Endodermal cell (in vitro differentiated cells): ENCODE data around the gene SLC25A6. TPM values are rescaled to one million over a fixed set of nuclear protein-coding genes. Genes with fewer than 3 reads are reported as not detected.
"Not testable (repeated sequence)": the region's sequence is repeated elsewhere in the genome, so short reads cannot be mapped to it uniquely, and the experiment has no call there.

Source experiments
- DNase-seq: peaks from one replicate; pipeline ENCODE4 v3.0.0-alpha.2; 2017
- H3K27ac ChIP-seq: 2 replicates; pipeline ENCODE4 v1.5.1; 2013; ENCODE audit warnings: mild to moderate bottlenecking, low read depth, low read length, moderate library complexity
- H3K27me3 ChIP-seq: 2 replicates; pipeline ENCODE4 v1.6.1; 2013; ENCODE audit warnings: mild to moderate bottlenecking, low read length, moderate library complexity; ENCODE audit not compliant: insufficient read depth, control insufficient read depth, poor library complexity, severe bottlenecking
- H3K36me3 ChIP-seq: 2 replicates; pipeline ENCODE4 v1.7.0; 2013; ENCODE audit warnings: mild to moderate bottlenecking, low read length, moderate library complexity; ENCODE audit not compliant: control insufficient read depth, insufficient read depth
- H3K4me1 ChIP-seq: one replicate; pipeline ENCODE4 v1.7.0; 2013; ENCODE audit warnings: low read length; ENCODE audit not compliant: control insufficient read depth, insufficient read depth
- H3K4me3 ChIP-seq: 2 replicates; pipeline ENCODE4 v1.5.1; 2013; ENCODE audit warnings: mild to moderate bottlenecking, low read length, moderate library complexity
- H3K9ac ChIP-seq: 2 replicates; pipeline ENCODE4 v1.6.1; 2013; ENCODE audit warnings: mild to moderate bottlenecking, low read length, moderate library complexity; ENCODE audit not compliant: poor library complexity, severe bottlenecking; ENCODE audit errors: extremely low read depth
- H3K9me3 ChIP-seq: 2 replicates; pipeline ENCODE4 v1.6.1; 2013; ENCODE audit warnings: mild to moderate bottlenecking, low read length, moderate library complexity; ENCODE audit not compliant: control insufficient read depth
- H3K27ac Mint-ChIP-seq: 2 replicates; pipeline ENCODE4 v1.8.0; 2020; ENCODE audit warnings: mixed read lengths
- H3K27me3 Mint-ChIP-seq: 2 replicates; pipeline ENCODE4 v1.8.0; 2021; ENCODE audit warnings: mild to moderate bottlenecking, mixed read lengths; ENCODE audit not compliant: insufficient read depth
- H3K36me3 Mint-ChIP-seq: 2 replicates; pipeline ENCODE4 v1.8.0; 2020; ENCODE audit warnings: low read depth, mixed read lengths
- H3K4me1 Mint-ChIP-seq: 2 replicates; pipeline ENCODE4 v1.8.0; 2020; ENCODE audit warnings: mixed read lengths
- H3K4me3 Mint-ChIP-seq: 2 replicates; pipeline ENCODE4 v1.8.0; 2020; ENCODE audit warnings: mild to moderate bottlenecking, moderate library complexity, mixed read lengths
- H3K9me3 Mint-ChIP-seq: 2 replicates; pipeline ENCODE4 v1.8.0; 2020; ENCODE audit warnings: mild to moderate bottlenecking, mixed read lengths
- WGBS, 2 experiments: methylation state at CpG; one replicate each; pipeline versions ENCODE4 v1.1.5 to v1.1.7; 2013; ENCODE audit warnings: missing lambda C conversion rate in 2 of 2, mixed read lengths in 1 of 2; ENCODE audit not compliant: insufficient coverage in 1 of 2, insufficient read length in 1 of 2; 5-methylcytosine and 5-hydroxymethylcytosine counted together
- total RNA-seq, 2 donors: library from RNA; stranded (reverse); fragmentation: NEBNext Ultra II Directional in 1 of 2; extraction: Animal tissue kit (Norgen Biotek cat#: 25700) in 1 of 2; gene quantifications; 2 replicates in 1 of 2; 3 replicates in 1 of 2; pipeline ENCODE4 v1.2.1, GENCODE V29; 2021
- TF ChIP-seq, protein P1 (sequence below): fragments of 200-600 bp; sonication (generic); conservative IDR thresholded peaks from 2 replicates; pipeline ENCODE4 v1.5.0; 2021; ENCODE audit warnings: antibody characterized with exemption, mild to moderate bottlenecking

Gene SLC25A6
- total RNA-seq, 2 donors from 2014 or later, result 424 to 429 TPM

GRCh38 chrX:1427756-1428155 is 35.8 kb upstream of the SLC25A6 start:
- Mint-ChIP-seq H3K9me3 (peaks cover 18% of the 10 kb centered on the region), H3K4me3 (no peak overlapping the region), H3K36me3 (peaks cover 59% of the 10 kb centered on the region), H3K4me1 (no peaks in the 10 kb centered on the region), H3K27ac (no peak overlapping the region), H3K27me3 (no peaks in the 10 kb centered on the region)
- Histone ChIP-seq H3K4me3 (no peak overlapping the region), H3K27me3 (no peaks in the 10 kb centered on the region), H3K4me1 (no peaks in the 10 kb centered on the region), H3K27ac (no peak overlapping the region), H3K36me3 (peaks cover 31% of the 10 kb centered on the region), H3K9me3 (peaks cover 11% of the 10 kb centered on the region), H3K9ac (no peak overlapping the region)
- TF ChIP-seq, protein P1, sequence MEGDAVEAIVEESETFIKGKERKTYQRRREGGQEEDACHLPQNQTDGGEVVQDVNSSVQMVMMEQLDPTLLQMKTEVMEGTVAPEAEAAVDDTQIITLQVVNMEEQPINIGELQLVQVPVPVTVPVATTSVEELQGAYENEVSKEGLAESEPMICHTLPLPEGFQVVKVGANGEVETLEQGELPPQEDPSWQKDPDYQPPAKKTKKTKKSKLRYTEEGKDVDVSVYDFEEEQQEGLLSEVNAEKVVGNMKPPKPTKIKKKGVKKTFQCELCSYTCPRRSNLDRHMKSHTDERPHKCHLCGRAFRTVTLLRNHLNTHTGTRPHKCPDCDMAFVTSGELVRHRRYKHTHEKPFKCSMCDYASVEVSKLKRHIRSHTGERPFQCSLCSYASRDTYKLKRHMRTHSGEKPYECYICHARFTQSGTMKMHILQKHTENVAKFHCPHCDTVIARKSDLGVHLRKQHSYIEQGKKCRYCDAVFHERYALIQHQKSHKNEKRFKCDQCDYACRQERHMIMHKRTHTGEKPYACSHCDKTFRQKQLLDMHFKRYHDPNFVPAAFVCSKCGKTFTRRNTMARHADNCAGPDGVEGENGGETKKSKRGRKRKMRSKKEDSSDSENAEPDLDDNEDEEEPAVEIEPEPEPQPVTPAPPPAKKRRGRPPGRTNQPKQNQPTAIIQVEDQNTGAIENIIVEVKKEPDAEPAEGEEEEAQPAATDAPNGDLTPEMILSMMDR, result no peak
- no peak for DNase-seq
- 93 to 96% methylated on average over 21 to 32 of the region's 32 CpGs for WGBS, 2 experiments

DNA sequence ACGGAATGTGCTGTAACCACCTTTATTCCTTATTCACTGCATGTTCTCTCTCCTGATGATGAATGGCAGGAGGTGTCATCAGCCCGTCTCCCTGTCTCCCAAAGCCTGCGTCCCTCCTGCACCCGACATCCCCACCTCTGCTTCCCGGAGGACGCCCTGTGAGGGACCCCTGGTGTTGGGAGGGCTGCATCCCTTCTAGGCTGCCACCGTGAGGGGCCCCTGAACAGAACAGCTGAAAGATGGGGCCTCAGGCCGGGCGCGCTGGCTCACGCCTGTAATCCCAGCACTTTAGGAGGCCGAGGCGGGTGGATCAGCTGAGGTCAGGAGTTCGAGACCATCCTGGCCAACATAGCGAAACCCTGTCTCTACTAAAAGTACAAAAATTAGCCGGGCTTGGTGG is 34.4 kb upstream of the SLC25A6 start:
- not testable (repeated sequence) for H3K27me3 ChIP-seq, H3K4me3 Mint-ChIP-seq, H3K27ac Mint-ChIP-seq, H3K9ac ChIP-seq, DNase-seq, H3K4me1 ChIP-seq, H3K27me3 Mint-ChIP-seq, H3K4me3 ChIP-seq, H3K27ac ChIP-seq, H3K4me1 Mint-ChIP-seq
- peaks cover 45% of the 10 kb centered on the region for H3K36me3 ChIP-seq
- H3K9me3 Mint-ChIP-seq, result peaks cover 32% of the 10 kb centered on the region
- H3K9me3 ChIP-seq, result peaks cover 25% of the 10 kb centered on the region
- peaks cover 68% of the 10 kb centered on the region for H3K36me3 Mint-ChIP-seq
- WGBS, 2 experiments, result 85 to 91% methylated on average over 15 to 16 of the region's 16 CpGs

DNA sequence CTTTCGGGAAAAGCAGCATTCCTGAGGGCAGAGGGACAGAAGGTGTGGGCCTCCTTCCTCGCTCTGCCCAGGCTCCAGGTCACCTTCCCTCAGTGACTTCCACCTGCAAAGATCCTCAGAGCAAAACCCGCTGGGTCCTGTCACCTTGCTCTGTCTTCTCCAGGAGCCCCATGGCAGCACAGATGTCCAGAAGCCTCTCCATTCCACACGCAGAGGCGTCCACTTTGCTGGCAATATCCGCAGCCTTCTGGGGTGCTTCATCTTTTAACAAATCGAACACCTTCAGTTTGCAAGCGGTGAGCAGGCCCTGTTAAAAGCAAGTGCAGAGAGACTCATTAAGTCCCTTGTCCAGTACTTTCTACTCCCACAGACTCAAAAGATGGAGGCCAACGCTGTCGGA is 33.5 kb upstream of the SLC25A6 start:
- Histone ChIP-seq H3K27me3 (no peaks in the 10 kb centered on the region), H3K9ac (no peak overlapping the region), H3K9me3 (peaks cover 29% of the 10 kb centered on the region), H3K4me1 (no peaks in the 10 kb centered on the region), H3K4me3 (no peak overlapping the region), H3K27ac (no peak overlapping the region), H3K36me3 (peaks cover 47% of the 10 kb centered on the region)
- WGBS, 2 experiments, result 81 to 84% methylated on average over 10 of the region's 10 CpGs
- Mint-ChIP-seq H3K27ac (no peak overlapping the region), H3K9me3 (peaks cover 38% of the 10 kb centered on the region), H3K36me3 (peaks cover 75% of the 10 kb centered on the region), H3K27me3 (no peaks in the 10 kb centered on the region), H3K4me1 (peaks cover 4% of the 10 kb centered on the region), H3K4me3 (no peak overlapping the region)
- DNase-seq, result no peak
- TF ChIP-seq, protein P1, result no peak
